Glomerular visceral epithelial cell (primary cell): ENCODE measurements around the gene DPH2.

Source experiments
- DNase-seq: peaks from one replicate; pipeline ENCODE4 v3.0.0-alpha.2; 2016; ENCODE audit errors: extremely low spot score

The DPH2 gene

DNA sequence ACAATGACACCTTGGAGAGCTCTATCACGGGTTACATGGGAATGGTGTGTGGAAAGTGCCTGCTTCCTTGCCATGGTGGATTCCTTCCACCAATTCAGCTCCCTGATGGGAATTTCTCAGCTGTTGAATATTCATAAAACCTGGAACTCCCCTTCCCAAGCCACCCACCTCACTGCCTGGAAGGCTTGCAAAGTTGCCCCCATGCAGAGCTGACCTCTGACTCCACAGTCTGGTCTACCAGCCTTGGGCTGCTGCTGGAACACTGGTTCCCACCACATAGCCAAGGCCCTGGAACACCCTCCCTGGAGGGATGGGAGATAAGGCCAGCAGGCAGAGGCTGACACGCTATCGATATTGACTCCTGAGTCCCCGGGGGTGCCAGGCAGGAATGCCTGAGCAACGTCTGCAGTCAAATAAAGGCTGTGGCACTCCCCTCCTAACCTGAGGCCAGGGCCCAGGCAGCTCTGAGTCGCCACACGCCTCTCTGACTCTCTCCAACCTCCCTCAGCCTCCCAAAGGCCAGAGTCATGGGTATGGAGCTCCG lies 30.4 kb downstream of the DPH2 start:
- DNase-seq: no peak

DNA sequence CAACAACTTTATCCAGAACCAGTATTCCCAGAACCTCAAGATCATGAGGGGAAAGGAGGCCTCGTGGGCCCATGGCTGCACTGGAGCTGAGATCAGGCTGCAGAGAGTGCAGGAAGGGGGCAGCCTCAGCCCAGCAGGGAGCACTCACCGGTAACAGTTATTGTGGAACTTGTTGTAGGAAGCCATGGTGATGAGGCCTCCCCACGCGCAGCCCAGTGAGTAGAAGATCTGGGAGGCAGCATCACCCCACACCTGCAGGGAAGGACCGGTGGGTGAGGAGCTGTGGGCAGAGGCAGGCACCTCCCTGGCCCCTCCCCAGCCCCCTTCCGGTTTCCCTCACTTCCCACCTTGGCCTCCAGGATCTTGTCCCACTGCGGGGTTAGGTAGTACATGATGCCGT lies 32.4 kb downstream of the DPH2 start:
- no peak for DNase-seq

DNA sequence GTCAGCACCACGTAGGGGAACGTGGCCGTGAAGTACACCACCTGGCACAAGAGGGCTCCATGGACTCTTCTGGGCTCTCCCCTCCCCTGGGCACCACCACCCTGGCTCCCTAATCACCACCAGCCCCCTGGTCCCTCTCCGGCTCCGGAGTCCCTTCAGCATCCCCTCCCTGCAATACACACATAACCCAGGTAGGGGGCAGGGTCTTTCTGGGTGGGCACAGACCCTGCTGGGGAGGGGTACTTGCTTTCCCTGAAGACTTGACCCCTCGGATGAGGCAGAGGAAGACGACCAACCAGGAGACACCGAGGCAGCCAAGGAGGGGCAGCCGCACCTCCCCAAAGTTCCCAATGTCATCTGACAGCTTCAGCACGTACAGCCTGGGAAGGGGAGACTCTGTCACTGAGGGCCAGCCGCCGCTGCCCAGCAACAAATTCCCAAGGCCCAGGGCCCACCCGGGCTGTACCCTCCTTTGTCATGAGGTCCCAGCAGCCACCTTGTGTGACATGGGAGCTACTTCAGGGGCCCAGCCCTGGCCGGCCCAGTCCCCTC lies 32.9 kb downstream of the DPH2 start:
- DNase-seq: no peak

DNA sequence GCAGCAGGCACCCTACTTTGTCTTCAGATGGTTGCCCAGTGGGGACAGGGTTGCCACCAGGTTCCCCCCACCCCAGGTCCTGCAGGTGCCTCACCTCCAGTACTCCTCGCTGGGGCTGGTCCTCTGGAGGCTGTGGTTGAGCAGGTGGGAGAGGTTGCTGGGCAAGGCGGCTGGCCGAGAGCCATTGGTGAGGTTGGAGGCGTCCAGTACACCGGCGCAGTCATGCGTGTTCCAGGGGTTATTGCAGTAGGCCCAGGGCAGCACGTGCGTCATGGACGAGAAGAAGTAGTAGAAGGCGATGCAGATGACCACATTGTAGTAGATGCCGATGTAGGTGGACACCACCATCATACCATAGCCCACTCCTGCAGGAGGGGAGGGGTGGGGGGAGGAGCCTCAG lies 38.4 kb downstream of the DPH2 start:
- DNase-seq: no peak

DNA sequence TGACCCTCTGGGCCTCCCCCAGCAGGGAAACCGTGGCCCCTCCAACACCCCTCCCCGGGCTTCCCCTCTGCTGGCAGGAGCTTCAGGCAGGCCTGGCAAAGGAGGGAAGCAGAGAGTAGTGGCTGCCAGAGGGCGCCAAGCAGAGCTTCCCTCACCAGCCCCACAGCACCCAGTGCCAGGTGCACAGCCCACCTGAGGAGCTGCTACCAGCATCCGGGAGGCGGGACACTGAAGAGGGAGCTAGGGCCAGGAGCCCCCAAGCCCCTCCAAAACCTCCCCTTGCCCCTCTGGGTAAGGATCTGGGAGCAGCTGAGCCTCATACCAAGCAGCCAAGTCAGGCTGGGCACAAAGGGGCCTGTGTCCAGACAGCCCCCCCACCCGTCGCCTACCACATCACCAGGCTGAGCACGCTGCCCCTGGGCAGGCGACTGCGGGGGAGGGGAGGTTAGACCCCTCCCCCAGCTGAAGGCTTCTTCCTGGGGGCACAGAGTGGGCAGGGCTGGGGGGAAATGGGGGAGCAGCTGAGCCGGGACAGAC lies 41.2 kb downstream of the DPH2 start:
- no peak for DNase-seq

DNA sequence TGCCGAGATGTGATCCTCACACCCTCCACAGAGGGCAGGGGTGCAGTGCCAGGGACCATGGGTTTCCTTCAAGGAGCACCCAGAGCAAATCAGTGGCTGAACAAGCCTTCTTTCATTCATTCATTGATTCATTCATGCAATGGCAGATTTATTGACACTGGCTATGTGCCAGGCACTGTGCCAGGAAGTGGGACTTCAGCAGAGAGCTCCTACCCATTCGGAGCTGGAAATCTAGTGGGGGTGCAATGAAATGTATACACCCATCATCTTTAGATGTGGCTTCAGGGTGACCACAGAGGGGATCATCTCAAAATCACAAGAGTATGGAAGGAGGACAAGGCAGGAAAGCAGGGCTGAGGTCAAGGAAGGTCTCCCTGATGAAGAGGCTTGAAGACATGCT lies 42.6 kb downstream of the DPH2 start:
- DNase-seq: no peak

DNA sequence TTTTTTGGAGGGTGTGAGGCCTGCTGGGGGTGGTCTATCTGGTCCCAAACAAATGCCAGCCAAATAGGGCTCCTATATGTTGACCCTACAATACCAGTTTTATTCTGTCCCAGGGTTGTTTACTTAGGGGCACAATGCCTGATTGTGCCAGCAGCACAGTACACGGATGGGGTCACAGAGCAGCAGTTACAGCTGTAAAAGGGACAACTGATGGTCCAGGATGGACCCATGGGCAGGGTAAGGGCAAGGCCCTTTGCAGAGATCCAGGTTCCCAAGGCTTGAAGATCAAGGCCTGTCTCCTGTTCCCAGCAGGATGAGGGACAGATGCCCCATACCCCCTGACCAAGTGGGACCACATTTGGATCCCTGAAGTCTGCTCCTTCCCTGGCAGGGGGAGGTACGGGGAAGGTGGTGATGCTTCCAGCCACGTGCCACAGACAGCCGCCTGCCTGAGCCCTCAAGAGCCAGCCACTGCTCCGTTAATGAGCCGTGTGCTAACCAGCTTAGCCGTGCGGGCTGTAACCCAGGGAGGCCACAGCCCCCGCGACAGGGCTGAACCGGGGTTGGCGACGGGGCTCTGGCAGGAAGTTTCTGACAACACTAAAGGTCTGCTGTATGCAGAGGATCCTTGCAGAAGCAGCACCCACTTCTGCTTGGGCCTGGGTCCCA lies 43.3 kb downstream of the DPH2 start:
- no peak for DNase-seq

DNA sequence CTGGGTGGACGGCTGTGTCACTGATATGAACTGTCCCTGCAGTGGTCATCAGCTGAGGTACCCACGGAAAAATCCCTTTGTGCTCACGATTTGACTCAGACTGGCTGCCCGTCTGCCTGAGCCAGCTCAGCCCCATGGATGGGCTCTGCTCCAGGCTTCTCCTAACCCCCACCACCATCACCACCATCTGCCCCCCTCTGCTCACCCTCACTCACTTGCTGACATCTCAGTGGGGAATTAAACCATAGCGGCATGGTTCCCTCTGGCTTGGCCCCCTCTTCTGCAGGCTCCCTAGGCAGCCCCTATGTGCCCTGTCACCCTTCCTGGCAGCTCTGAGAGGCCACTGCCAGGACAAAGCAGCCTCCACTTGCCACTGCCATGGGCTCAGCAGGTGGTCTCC lies 44.1 kb downstream of the DPH2 start:
- DNase-seq: no peak

DNA sequence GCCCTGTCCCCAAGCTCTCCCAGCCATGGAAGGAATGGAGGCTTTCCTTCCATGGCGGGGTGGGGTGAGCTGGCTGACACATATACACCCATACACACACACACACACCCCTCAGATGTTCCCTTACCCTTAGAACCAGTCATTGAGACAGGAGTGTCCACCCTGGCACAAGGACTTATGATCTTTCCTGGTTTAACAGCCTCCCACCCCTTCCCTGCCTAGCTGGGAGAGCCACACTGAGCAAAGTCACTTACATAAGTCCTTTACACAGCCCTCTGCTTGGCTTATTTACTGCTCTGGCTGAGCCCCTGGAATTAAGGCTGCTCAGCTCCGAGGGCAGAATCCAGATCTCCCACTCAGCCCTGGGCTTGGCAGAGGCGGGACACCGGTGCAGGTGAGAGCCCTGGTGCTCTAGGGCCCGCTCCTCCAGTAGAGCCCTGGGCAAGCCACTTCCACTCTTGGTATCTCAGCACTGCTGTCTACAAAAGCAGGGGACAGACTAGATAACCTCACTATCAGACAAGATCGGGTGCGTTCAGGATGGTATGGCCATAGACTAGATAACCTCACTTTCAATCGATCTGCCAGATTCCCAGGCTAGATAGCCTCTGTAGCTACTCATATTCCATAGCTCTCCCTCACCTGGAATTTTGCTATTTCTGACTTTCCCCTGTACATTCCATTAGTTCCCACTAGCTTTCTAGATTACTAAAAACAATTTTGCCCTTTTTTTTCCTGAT lies 44.7 kb downstream of the DPH2 start:
- DNase-seq: no peak

DNA sequence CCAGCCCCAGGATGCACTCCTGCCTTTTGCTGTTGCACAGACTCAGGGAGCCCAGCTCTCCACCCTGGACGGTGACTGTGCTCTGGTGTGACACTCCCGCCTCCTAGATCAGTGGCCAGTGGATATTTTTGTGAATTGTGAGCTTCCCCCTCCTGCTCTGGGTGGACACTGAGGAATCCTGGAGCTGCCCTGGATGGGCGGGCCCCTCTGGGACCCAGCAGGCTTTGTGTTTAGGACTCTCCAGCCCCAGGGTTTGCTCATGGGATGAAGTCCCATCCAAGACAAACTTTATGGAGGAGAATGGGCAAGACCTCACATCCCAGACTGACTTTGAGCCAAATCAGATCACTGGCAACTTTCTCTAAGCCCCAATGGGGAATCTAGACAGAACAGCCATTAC lies 45.4 kb downstream of the DPH2 start:
- DNase-seq: no peak

DNA sequence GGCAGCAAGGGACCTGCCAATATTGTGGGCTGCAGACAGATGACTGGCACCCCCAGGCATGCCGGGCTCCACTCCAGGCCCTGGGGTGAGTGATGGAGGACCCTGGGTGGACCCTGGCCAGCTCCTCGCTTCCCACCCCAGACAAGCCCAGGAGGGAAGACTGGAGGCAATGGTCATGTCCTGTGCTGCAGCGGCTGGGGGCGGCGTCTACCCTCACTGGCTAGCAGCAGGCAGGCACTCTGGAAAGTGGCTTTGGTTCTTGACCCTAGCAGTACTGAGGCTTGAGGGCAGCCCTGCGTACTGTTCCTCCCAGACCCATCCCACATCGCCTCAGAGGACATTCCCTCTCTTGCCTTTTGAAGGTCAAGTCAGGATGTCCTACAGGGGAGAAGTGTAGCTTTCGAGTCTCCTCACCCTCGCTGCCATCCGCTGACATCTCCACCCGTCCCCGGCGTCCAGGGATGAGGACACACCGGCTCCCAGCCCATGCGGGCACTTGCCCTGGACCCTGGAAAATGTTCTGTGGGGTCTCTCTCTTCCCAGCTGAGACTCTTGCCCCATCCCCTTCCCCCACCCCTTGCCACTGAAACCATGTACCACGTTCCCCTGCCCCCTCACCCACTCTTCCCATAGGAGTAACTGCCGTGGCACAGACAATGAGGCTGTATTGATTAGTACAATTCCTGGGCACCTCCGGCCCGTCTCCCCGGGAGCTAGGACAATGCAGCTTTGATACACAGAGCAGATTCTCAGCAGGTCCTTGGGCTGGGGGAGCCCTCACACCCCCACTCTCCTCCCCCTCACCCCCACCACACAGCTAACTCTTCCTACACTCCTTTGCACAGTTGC lies 46.5 kb downstream of the DPH2 start:
- no peak for DNase-seq

DNA sequence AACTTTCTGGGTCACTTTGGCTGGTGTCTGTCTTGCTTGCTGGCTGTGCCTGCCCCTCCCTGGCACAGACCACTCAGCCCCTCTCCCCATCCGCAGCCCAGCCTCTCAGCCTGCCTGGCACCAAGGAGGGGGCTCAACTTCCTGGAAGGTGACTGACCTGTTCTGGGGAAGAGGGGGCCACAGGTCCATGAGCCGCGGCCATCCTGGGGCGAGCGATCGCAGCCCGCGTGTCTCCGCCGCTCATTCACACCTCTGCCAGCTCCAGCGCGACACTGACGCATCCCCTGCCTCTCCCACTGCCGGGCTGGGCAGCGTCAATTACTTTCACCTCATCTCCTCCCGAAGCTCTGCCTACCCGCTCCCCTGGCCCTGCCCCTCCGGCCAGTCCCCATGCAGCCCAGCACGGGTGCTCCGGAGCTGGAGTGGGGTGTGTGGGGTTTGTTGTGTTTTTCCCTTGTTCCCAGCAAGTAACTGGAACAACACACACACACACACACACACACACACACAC lies 47.1 kb downstream of the DPH2 start:
- no peak for DNase-seq

DNA sequence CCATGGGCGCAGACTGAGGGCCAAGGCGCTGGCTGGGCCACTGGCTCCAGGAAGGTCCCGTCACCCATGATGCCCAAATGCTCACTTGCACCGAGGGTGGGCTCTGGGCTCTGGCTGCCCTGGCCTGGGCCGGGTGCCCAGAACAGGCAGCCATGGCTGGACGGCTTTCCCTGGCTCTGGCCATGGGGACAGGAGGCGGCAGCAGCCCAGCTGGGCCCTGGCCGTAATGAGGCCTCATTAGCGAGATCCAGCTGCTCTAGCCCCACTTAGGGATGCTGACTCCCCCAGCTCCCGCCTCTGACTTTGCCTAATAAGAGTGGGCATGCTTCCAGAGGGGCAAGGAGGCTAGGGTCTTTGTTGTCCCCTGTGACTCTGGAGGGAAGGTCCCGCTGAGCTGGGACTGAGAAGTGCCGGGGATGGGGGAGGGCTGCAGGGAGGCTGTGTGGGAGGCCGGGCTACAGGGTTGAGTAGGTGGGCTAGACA lies 49.7 kb downstream of the DPH2 start:
- no peak for DNase-seq

DNA sequence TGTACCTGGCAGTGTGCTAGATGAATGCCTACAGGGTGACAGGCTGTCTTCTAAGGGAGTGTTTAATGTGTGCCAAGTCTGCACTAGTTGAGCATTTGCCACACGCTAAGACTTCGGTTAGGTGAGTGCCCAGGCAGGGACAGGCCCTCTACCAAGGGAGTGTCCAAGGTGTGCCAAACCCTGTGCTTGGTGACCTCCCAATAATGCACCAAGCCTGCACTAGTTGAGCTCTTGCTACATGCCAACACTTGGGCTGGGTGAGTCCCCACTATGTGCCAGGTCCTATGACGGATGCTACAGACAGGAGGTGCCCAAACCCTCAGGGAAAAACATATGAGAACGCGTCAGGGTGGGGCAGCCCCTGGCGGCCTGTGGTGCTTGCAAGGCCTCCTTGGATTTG lies 50.7 kb downstream of the DPH2 start:
- DNase-seq: no peak

DNA sequence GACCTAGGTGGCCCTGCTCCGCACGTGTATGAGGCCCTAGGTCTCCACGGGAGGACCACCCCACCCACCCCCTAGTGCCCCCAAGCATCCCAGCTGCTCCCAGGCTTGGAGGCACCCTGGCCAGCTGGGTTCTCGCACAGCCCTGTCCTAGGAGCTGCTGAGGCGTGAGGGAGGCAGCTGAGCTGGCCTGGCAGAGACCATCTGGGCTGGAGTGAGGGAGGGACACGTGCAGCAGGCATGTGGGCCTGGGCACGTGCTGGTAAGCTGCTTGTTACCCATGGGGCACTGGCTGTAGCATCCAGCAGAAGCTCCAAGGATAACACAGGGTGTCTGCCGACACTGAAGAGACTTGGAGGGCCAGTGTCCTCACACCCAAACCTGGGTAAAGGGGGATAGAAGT lies 51.3 kb downstream of the DPH2 start:
- no peak for DNase-seq

DNA sequence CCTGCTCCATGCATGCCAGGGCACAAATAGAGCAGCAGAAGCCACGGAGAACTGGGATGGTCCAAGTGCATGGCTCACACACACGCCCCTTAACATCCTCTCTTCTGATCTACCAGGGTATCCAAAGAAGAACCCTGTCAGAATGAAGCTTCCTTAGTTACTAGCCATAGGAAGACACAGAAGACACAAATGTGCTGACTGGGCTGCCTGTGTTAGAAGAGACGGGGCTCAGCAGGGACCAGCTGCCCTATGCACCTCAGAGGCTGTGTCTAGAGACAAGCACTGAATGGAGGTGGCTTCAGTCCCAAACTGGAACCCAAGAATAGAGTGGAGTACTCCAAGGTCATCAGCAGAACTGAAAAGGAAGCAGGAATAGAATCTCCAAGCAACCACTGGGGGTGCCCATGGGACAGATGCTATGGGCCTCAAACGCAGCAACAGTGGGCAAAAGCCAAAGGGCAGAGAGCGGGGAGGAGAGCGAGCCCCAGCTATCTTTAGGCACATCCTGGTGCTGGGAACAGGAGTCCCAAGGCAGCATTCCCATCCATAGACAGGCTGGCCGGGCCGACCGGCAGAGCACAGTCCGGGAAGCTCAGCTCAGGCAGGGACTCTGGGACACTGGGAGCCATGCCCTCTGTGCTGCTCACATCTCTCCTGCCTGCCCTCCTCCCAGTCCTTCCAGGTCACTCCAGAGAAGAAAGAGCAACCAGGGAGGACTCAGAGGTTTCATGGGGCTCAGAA lies 51.9 kb downstream of the DPH2 start:
- DNase-seq: no peak
